GM18867 (cell line): ENCODE results near the gene SPTLC3.

Source experiments
- ATAC-seq: cut with Tn5 transposase; IDR thresholded peaks from one replicate; pipeline ENCODE4 v1.9.1; 2021; ENCODE audit warnings: mild to moderate bottlenecking, moderate library complexity; ENCODE audit not compliant: unreplicated experiment

The SPTLC3 gene

DNA sequence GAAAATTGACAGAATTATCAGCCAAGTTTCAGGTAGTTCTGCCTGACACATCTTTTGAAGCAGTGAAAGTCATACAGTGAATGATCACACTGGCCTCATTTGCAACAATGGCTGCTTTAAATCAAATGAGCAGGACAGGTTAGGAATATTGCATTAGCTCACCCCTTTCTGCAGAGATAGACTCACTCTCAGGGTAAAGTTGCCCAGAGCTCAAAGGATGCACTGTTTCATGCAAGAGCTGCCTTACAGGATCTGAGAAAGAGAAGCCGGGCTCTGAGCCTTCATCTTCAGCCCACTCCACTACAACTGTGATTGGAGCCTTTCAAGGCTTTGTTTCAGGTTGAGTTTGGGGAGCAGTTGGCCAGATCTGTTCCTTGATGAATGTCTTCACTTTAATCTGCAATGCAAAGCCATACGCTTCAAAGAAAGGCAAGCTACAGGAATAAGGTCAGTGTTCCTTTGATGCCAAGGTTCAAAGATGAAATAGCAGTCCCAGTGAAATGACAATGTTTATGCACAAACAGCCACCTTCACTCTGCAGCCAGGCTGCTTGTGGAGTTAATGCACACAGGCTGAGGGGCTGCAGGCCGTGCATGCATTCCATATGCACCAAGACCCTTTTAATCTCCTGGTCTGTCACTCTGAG is 121.4 kb downstream of the SPTLC3 start:
- ATAC-seq = no peak

GRCh38 chr20:13130707-13131103 is 121.9 kb downstream of the SPTLC3 start:
- ATAC-seq = no peak

- no peak for ATAC-seq
Observed at GRCh38 chr20:13131688-13132087, 122.9 kb downstream of the SPTLC3 start.

- no peak for ATAC-seq
Observed at GRCh38 chr20:13139459-13140150, 130.8 kb downstream of the SPTLC3 start.

DNA sequence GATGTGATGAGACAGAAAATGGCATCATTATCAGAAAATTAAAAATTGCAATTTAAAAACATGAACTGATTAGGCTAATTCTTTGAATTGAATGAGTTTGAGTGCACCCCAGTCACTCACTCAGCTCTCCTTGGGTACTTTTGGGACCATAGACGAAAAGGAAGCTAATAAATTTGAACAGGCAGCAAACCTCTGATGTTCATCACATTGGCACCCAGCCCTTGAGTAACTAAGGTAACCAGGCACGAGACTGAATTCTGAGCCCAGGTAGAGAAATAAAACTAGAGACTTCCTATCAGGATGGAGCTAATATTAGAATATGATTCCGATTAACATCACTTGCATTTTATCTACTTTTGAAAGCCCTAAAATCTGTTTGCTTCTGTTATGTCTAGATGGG is 131.4 kb downstream of the SPTLC3 start:
- no peak for ATAC-seq

- no peak for ATAC-seq
Observed at GRCh38 chr20:13140775-13141174, 132.0 kb downstream of the SPTLC3 start.

- no peak for ATAC-seq
Observed at GRCh38 chr20:13141546-13141945, 132.8 kb downstream of the SPTLC3 start.

GRCh38 chr20:13142143-13142542 is 133.4 kb downstream of the SPTLC3 start:
- ATAC-seq = no peak

DNA sequence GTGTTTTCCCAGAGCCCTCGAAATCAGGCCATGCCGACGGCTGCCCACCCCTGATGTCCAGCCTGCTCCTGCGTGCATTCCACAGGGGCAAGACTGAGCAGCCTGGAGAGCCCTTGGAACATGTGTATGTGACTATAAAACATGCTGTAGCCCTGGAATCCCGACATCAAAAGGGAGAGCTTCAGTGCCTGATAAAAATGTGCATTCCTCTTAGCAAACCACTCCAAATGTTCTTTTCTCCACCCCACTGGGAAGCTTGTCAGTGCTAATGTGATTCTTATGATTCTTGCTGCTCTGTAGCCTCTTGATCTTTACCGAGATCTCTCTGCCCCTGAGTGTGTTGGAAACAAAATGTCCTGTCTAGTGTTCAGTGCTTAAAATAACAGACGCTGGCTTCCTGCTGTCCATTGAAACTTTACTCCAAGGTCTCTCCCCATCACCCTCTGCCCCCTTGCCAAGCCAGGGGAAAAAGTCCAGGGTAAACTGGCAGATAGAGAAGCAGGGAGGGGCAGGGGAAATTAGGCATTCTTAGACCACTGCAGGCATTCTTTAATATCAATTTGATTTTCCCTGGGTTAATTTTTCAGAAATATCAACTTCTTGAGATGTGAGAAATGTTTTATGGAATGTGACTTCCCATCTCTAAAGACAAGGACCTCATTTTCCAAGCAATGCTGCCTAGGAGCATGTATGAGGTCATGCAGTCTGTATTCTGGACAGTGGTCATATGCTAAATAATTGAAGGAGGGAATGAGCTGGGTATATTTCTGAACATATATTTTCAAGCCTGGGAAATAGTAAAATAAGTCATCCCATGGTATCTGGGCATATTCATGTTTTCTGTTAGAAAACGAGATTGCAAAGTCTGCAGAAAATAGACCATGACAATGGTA is 138.5 kb downstream of the SPTLC3 start:
- no peak for ATAC-seq

DNA sequence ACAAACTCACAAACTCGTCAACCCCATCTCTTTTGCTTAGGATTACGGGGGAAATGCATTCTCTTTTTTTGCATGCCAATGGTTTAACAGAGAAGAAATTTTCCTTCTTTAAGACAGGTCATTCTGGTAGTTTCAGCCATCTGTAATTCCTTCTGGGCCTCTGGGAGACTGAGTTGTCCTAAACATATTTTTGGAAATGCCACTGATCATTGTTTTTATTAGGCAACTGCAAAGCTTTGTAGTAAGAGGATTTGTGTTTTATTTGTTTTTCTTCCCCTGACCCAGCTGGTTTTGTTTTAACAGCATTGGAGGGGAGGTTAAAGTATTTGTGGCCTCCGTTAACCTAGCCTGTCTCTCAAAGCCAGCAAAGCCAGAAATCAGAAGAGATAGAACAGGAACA is 139.2 kb downstream of the SPTLC3 start:
- ATAC-seq = no peak

GRCh38 chr20:13148402-13148801 is 139.6 kb downstream of the SPTLC3 start:
- ATAC-seq = no peak

DNA sequence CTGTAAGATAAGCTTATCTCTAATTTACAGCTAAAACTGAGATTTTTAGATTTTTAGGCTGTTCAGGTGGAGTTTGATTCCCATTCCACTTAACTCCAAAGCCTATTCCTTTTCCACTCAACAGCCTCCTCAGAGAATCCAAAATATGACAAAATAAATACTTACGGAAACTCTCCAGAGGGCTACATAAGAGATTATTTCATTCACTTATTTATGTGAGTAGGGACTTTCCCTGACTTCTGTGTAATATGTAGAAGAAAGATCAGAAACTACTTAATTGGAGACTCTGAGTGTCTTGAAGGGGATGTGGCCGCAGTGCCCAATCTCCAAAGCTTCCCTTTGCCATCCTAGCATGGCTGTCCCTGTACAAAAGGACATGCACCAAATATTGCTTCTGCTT is 140.2 kb downstream of the SPTLC3 start:
- no peak for ATAC-seq

- no peak for ATAC-seq
Observed at GRCh38 chr20:13149371-13150105, 140.8 kb downstream of the SPTLC3 start.

GRCh38 chr20:13158369-13158768 is 149.6 kb downstream of the SPTLC3 start:
- ATAC-seq = no peak

- ATAC-seq = no peak
Observed at GRCh38 chr20:13159889-13160288, 151.1 kb downstream of the SPTLC3 start.

DNA sequence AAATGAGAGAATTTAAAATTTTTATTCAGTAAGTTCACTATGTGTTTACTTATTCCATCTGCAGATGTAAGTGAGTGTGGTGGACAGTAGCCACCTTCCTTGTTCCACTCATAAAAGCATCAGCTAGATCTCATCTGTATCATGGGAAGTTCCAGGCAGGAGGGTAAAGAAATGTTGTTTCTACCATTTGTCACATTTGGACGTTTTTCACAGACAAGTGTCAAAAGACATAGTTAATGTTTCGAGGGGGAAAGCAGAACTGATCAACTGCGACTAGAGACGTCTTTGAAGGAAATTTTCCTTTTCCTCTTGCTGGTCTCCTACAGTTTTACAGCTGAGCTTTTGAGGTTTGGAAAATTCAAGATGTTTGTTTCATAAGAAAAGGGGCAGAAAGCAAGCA is 156.4 kb downstream of the SPTLC3 start:
- no peak for ATAC-seq

DNA sequence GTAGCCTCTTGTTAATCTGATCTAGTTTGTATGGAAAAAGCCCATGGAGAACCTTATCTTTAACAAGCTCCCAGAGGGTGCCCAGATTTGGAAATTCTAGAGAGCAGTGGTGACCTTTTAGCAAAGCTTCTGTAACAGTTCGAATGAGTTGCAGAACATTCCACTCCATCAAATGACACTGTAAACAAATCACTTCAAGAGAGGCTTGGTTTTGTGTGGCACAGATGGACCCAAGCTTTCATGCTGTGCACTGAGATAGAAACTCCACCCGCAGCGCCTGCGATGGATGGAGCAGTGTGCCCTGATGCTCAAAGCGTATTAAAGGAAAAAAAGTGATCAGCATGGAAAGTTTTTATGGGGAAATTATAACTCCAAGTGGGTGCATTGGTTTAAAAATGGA is 157.2 kb downstream of the SPTLC3 start:
- no peak for ATAC-seq

DNA sequence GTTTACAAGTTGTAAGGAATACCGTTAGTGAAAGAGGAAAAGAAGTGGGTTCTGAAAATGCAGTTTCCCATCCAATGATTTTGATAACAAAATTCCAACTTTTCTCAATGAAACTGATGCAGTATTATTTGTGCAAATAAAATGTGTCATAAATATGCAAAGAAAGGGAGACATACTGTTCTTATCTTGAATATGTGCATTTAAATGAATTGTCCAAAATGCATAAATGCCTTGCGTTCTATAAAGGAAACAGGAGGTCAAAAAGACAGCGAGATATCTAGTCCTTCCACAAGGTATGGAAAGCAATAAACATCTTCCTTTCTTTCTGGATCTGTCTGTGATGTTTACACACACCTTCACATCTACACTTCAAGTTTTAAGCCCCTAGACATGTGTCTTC is 157.7 kb downstream of the SPTLC3 start:
- ATAC-seq = no peak

DNA sequence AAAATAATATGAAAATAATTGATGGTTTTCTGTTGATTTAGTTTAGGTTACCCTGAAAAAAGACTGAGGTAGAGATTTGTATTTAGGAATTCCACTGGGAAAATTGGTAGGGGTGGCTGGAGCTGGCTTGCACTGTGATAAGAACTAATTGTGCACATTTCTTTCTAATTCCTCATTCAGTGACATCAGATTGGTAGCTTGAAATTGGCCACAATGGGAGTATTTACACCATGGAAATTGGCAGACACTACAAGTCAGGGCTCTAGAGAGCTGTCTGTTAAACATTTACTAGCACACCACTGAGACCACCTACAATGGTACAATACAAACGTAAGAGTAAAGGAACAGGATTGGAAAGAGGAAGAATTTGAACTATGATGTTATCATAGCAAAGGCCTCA is 160.3 kb downstream of the SPTLC3 start:
- ATAC-seq = no peak

DNA sequence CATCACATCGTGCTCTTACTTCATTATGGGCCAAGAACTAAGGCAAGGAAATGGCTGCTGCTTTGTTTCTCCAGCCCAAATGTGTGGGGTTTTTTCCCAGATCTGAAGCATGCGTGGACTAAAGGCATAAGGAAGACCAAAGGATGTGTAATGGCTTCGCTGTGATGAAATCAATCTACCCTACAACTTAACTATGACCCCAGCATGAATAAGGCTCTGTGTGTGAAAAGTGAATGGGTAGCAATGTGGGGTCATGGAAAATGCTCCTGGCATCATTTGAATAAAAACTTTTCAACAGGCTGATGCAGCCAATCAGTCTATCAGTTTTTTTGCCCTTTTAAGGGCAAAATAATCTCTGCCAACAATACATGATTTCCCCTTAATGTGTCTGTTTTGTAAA is 162.0 kb downstream of the SPTLC3 start:
- no peak for ATAC-seq

DNA sequence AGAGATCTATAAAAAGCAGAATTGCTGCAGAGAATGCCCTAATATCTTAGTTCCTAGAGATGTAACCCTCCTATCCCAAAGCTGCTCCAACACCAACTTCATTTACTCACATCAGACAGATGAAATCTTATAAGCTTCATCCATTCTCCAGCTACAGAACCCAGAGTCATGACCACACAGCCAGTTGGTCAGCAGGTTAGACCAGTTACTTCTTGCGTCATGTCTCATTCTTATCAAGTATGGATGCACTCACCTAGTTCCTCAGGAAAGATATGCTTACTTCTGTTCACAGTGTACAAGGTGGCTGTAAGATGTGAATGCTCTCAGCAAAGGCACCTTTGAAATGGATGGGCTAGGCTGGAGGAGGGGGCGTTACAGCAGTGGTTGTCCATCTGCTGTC is 164.4 kb downstream of the SPTLC3 start:
- ATAC-seq = no peak
